GM19438 (cell line): ENCODE data around the gene ZNF454.

Source experiments
- ATAC-seq: cut with Tn5 transposase; IDR thresholded peaks from one replicate; pipeline ENCODE4 v1.9.1; 2021; ENCODE audit warnings: low read depth; ENCODE audit not compliant: unreplicated experiment

Gene ZNF454

DNA sequence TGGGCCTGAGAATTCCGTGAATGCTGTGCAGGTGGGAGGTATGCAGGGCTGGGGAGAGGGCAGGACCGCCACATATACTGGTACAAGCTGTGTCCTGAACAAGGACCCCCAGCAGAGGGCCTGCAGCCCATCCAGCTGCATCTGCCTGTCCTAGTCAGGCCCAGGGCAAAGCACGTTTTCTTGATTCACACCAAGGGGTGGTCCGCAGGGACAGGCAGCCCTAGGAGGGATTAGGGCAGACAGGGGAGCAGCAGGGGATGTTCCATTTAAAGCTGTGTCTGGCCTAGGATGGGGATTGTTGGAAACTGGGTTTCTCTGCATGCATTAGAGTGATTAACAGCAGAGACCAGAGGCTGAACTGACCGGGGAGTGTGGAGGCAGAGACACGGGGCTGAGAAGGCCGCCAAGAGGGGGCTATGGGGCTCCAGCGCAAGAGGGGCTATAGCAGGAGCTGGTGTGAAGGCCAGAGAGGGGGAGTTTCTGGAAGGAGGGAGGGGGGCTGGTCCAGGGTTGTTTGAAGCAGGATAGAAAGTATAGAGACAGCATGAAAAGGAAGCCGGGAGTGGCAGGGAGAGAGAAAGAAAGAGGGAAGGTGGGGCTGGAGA lies 51.4 kb downstream of the ZNF454 start:
- ATAC-seq = no peak

DNA sequence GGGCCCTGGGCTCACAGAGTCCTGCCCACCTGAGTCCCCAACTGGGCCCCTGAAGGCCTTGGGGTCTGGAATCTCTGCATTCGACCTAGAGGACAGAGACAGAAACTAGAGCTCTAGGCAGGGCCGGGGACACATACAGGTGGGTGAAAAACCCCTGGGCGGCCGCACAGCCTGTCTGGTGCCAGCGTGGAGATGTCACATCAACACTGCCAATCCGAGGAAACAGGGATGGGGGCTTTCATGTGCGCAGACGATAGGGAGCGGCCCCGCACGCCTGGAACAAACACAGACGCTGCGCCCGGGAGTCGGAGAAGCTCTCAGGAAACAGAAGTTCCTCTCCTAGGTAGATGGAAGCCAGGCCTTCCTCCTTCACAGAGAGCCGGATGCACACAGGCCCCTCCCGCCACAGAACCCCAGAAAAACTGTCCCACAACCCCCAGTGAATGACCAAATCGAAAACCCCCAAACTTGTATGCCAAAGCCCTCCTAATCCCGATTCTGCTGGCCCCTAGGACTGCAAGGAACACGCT lies 52.3 kb downstream of the ZNF454 start:
- ATAC-seq = no peak

DNA sequence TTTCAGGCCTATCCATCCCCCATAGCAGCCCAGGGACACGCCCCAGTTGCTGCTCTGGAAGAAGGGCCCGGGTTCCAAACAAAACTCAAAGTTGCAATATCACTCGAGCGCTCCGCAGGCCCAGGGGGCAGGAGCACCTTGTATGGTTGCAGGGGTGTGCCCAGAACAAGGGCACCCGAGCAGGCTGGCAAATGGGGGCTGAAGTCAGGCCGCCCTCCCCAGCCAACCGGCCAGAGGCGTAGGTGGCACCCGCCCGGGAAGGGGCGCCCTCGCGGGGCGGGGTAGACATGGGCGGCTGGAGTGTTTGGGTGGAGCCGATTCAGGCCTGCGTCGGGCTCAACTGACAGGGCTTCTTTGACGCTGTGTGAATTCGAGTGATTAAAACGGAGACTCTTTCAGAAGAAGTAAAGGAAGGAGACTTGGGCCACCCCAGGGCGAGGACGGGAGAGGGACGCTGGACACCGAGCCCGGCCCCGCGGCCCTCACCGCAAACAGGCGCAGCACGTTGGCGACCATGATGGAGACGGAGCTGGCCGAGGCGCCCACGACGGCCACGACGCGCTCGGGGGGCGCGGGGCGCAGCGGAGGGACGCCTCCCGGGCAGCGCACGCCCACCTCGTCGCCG lies 53.1 kb downstream of the ZNF454 start:
- ATAC-seq = no peak

DNA sequence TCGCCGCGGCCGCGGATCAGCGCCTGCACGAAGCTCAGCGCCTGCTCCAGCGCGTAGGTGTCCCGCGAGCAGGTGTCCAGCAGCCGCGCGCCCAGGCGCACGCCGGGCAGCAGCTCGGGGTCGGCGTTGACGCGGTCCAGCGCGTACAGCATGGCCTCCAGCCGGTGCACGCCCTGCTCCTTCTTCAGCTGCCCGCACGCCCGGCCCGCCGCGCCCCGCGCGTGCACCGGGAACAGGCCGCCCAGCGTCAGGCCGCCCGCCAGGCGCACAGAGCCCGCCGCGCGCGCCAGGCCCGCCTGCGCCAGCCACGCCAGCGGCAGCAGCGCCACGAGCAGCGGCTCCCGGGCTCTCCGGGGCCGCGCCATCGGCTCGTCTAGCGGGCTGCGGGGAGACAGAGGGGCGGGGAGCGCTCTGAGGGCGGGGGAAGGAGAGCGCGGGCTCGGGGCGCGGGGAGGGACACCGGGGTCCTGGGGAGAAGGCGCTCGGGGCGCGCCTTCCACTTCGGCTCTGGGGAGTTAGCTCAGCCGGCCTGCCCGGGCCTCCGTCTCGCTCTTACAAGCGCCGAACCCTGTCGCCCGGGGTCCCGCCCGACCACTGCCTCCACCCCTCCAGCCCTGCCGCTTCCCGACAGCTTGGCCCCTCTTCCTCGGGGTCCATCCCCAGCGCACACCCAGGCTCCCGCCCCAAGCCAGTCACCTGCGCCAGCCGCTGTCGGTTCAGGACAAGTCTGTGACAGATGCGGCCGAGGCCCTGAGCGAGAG lies 53.8 kb downstream of the ZNF454 start, which contains the start of gene GRM6:
TSS of gene GRM6 (minus strand) at position 741 of the 761 bp plus-strand sequence. CDS start at position 365, 376 bp downstream.
- ATAC-seq = no peak

DNA sequence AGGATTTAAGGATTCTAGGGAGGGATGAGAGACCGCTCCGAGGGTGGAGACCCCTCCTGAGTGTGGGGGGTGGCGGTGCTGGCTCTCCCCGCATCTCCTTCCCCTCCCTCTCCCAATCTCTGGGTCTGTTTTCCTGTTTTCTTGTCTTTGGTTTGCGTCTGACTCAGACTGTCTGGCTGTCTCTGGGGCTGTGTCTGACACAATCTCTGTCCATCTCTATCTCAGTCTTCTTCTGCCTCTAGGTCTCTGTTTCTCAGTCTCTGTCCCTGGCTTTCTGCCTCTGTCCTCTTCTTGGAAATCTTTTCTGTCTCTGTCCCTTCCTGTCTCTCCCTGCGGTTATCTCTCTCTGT lies 54.3 kb downstream of the ZNF454 start:
- ATAC-seq = no peak

DNA sequence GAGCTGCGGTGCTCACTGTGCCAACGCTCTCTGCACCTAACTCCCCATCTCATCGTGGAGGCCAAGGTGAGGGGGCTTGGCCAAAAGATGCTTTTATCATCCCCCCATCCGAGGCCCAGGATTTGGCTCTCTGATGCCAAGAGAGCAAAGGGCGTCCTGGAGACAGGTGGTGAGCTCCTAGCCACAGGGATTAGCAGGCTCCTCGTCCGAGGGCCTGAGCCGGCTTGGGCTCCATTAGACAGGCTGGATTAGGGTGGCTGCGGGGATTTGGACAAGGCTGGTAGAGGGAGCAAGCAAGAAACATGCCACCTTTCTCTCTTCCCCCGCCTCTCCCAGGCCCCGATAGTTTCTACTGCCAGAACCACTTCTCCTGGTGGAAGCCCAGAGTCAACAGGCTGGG lies 55.2 kb downstream of the ZNF454 start:
- no peak for ATAC-seq

DNA sequence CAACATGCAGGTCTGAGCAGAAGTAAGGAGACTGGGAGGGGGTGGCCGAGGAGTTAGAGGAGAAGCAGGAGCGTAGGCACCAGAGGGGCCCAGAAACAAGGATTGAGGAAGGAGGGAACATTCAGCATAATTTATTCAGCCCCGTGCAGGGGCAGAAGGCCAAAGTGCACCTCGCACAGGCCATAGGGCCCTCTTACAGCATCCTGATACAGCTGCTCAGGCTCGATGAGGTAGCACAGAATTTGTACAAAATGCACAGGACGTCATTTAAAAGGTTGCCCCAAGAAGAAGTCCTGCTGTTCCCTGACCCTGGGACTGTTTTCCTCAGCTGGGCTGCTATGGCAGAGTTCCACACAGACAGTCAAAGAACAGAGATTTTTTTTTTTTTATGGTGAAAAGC lies 56.2 kb downstream of the ZNF454 start:
- no peak for ATAC-seq

DNA sequence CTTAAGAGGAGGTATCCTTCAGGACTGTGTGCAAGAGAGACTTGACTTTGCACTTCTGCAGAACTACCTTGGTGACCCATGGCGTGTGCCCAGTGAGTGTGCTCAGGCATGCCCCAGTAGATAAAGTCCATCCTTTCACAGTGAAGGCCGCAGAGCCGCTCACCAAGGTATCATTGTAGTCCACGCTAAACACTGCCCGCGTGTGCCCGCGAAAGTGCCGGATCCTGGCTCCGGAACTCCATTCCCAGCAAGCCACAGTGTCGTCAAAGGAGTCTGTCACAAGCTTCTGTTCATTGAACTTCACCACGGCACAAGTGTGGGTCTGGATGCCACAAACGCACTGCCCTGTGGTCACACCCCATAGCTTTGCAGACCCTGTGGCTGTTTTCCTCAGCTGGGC lies 57.4 kb downstream of the ZNF454 start:
- no peak for ATAC-seq

DNA sequence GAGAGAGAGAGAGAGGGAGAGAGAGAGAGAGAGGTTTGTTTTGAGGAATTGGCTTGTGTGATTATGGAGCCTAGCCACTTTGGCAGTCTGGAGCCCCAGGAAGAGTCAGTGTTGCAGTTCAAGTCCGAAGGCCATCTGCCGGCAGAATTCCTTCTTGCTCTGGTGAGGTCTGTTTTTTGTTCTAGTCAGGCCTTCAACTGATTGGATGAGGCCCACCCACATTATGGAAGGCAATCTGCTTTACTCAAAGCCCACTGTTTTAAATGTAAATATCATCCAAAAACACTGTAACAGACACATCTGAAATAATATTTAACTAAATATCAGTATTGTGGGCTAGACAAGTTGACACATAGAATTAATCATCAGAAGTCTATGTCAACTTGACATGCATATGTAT lies 65.6 kb downstream of the ZNF454 start:
- no peak for ATAC-seq

DNA sequence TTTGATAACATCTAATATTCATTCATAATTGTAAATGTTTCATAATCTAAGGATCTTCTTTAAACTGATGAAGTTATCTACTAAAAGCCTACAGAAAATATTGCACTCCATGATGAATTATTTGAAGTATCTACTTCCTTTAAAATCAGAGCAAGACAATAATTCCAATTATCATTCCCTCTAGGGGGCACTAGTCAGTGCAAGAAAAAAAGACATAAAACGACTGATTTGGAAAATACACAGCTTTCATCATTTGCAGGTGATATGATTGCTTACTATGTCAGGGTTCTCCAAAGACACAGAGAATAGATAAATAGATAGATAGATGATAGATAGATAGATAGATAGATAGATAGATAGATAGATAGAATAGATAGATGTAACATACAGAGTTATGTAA lies 67.7 kb downstream of the ZNF454 start:
- no peak for ATAC-seq
